WTC11 (cell line): ENCODE results near the gene KANK3. TPM values are rescaled to one million over a fixed set of nuclear protein-coding genes. Genes with fewer than 3 reads are reported as not detected.

Source experiments
- AFF4 ChIP-seq: sonication (generic); formaldehyde crosslinking; IDR thresholded peaks from 2 replicates; pipeline ENCODE4 v1.8.1; 2023; ENCODE audit warnings: mild to moderate bottlenecking, missing genetic modification reagents, borderline replicate concordance
- ARID4B ChIP-seq: sonication (generic); formaldehyde crosslinking; IDR thresholded peaks from 2 replicates; pipeline ENCODE4 v1.8.0; 2023; ENCODE audit warnings: missing genetic modification reagents, mild to moderate bottlenecking, borderline replicate concordance
- CBFB ChIP-seq: sonication (generic); formaldehyde crosslinking; IDR thresholded peaks from 2 replicates; pipeline ENCODE4 v1.8.1; 2022; ENCODE audit warnings: mild to moderate bottlenecking, low read depth, missing genetic modification reagents
- CTCF ChIP-seq: fragments of 200-600 bp; IDR thresholded peaks from 2 replicates; pipeline ENCODE4 v1.8.0; 2022; ENCODE audit warnings: antibody characterized with exemption
- E2F5 ChIP-seq: sonication (generic); formaldehyde crosslinking; IDR thresholded peaks from 2 replicates; pipeline ENCODE4 v1.8.1; 2022; ENCODE audit warnings: mild to moderate bottlenecking, moderate library complexity, missing genetic modification reagents
- EMX1 ChIP-seq: fragments of 250-450 bp; sonication (Bioruptor Pico); IDR thresholded peaks from 2 replicates; pipeline ENCODE4 v1.8.0; 2021; ENCODE audit warnings: mild to moderate bottlenecking
- FOXK1 ChIP-seq: sonication (generic); formaldehyde crosslinking; IDR thresholded peaks from 2 replicates; pipeline ENCODE4 v1.8.0; 2022; ENCODE audit warnings: mild to moderate bottlenecking, moderate library complexity, missing genetic modification reagents
- GABPB1 ChIP-seq: sonication (generic); formaldehyde crosslinking; IDR thresholded peaks from 2 replicates; pipeline ENCODE4 v1.8.1; 2023; ENCODE audit warnings: mild to moderate bottlenecking, missing genetic modification reagents
- GRHL2 ChIP-seq: fragments of 250-450 bp; sonication (Bioruptor Pico); IDR thresholded peaks from 2 replicates; pipeline ENCODE4 v1.8.0; 2022; ENCODE audit warnings: mild to moderate bottlenecking, moderate library complexity; ENCODE audit not compliant: insufficient replicate concordance, severe bottlenecking
- NR1H2 ChIP-seq: sonication (generic); formaldehyde crosslinking; IDR thresholded peaks from 2 replicates; pipeline ENCODE4 v1.9.0; 2021; ENCODE audit warnings: mild to moderate bottlenecking, moderate library complexity, missing genetic modification reagents
- OVOL2 ChIP-seq: fragments of 250-450 bp; sonication (Bioruptor Pico); IDR thresholded peaks from 2 replicates; pipeline ENCODE4 v1.9.0; 2021; ENCODE audit warnings: mild to moderate bottlenecking, borderline replicate concordance
- RORB ChIP-seq: fragments of 250-450 bp; sonication (Bioruptor Pico); IDR thresholded peaks from 2 replicates; pipeline ENCODE4 v1.9.0; 2021; ENCODE audit warnings: mild to moderate bottlenecking
- SMAD3 ChIP-seq: sonication (generic); formaldehyde crosslinking; IDR thresholded peaks from 2 replicates; pipeline ENCODE4 v1.8.0; 2022; ENCODE audit warnings: missing genetic modification reagents, mild to moderate bottlenecking, borderline replicate concordance
- USF1 ChIP-seq: sonication (generic); formaldehyde crosslinking; IDR thresholded peaks from 2 replicates; pipeline ENCODE4 v1.8.0; 2022; ENCODE audit warnings: mild to moderate bottlenecking, missing genetic modification reagents
- ZBTB21 ChIP-seq: sonication (generic); formaldehyde crosslinking; IDR thresholded peaks from 2 replicates; pipeline ENCODE4 v1.8.1; 2023; ENCODE audit warnings: mild to moderate bottlenecking, missing genetic modification reagents, borderline replicate concordance
- ZMAT4 ChIP-seq: fragments of 250-450 bp; sonication (Bioruptor Pico); IDR thresholded peaks from 2 replicates; pipeline ENCODE4 v1.9.0; 2021; ENCODE audit warnings: mild to moderate bottlenecking
- ZNF396 ChIP-seq: fragments of 250-450 bp; sonication (Bioruptor Pico); IDR thresholded peaks from 2 replicates; pipeline ENCODE4 v1.8.0; 2021; ENCODE audit warnings: mild to moderate bottlenecking, moderate library complexity, borderline replicate concordance
- ZNF512 ChIP-seq: sonication (generic); formaldehyde crosslinking; IDR thresholded peaks from 2 replicates; pipeline ENCODE4 v1.8.1; 2022; ENCODE audit warnings: missing genetic modification reagents, borderline replicate concordance
- ZNF671 ChIP-seq: fragments of 250-450 bp; sonication (Bioruptor Pico); IDR thresholded peaks from 2 replicates; pipeline ENCODE4 v1.8.0; 2021; ENCODE audit warnings: mild to moderate bottlenecking
- total RNA-seq: library from RNA; stranded (reverse); gene quantifications from 3 replicates; pipeline ENCODE4 v1.2.3, GENCODE V29; 2021

Gene KANK3
- total RNA-seq, 1 experiment from 2014 or later: 8.0 TPM

GRCh38 chr19:8389891-8390616 lies 47.0 kb upstream of the KANK3 start, which contains the start of gene RAB11B (continued):
- TF ChIP-seq E2F5 (CRISPR knock-in tag) (peak; percentile 66; the same call in 1 of the 2 replicates), CTCF (no peak), ZNF671 (no peak), GABPB1 (CRISPR knock-in tag) (no peak), USF1 (CRISPR knock-in tag) (no peak; the same call in 1 of the 2 replicates), ZMAT4 (CRISPR knock-in tag) (no peak), ZNF396 (CRISPR knock-in tag) (no peak), RORB (no peak), SMAD3 (no peak), CBFB (0 out of 2 replicates have a peak, but pooled peaks have one; percentile 23), GRHL2 (no peak), NR1H2 (CRISPR knock-in tag) (no peak), ARID4B (CRISPR knock-in tag) (no peak), EMX1 (CRISPR knock-in tag) (no peak), FOXK1 (CRISPR knock-in tag) (peak; percentile 52), ZBTB21 (CRISPR knock-in tag) (peak; percentile 99), AFF4 (CRISPR knock-in tag) (no peak), ZNF512 (CRISPR knock-in tag) (no peak), OVOL2 (no peak)
